B cell (primary cell): ENCODE measurements around the gene CHCHD3. TPM values are rescaled to one million over a fixed set of nuclear protein-coding genes. Genes with fewer than 3 reads are reported as not detected.

Experiments used
- ATAC-seq: fragments of 200-7000 bp; cut with Tn5 transposase; one replicate; pipeline ENCODE4 v1.10.0; 2021; ENCODE audit warnings: low read depth, mild to moderate bottlenecking, moderate number of reproducible peaks, moderate library complexity
- CTCF ChIA-PET: fragments of 350-600 bp; sonication (Branson Sonifier 250); formaldehyde crosslinking; loops from one replicate; lab custom pipeline; 2021; ENCODE audit warnings: antibody characterized with exemption, inconsistent platforms; lab: Charles Lee
- POLR2A ChIA-PET: fragments of 350-600 bp; sonication (Branson Sonifier 250); formaldehyde crosslinking; loops from one replicate; lab custom pipeline; 2021; ENCODE audit warnings: antibody characterized with exemption; lab: Charles Lee
- DNase-seq: peaks from one replicate; pipeline ENCODE4 v3.0.0; 2013
- H2AFZ ChIP-seq: 2 replicates; pipeline ENCODE4 v1.6.1; 2012; ENCODE audit warnings: mild to moderate bottlenecking, low read depth, low read length; ENCODE audit not compliant: insufficient read depth, poor library complexity, severe bottlenecking
- H3K27ac ChIP-seq, 2 donors: 1 replicate in 1 of 2; 2 replicates in 1 of 2; pipeline ENCODE4 v1.5.1; 2012 to 2013; ENCODE audit warnings: low read length in 2 of 2, mild to moderate bottlenecking in 2 of 2, moderate library complexity in 1 of 2
- H3K27me3 ChIP-seq, 4 experiments: fragments of 200-600 bp in 1 of 4; sonication (generic) in 1 of 4; replicated peaks in 1 of 4; 1 replicate in 2 of 4; 2 replicates in 2 of 4; pipeline versions ENCODE4 v1.6.1 to v1.7.0; 2013 to 2016; ENCODE audit warnings: low read length in 3 of 4, mild to moderate bottlenecking in 2 of 4, mixed read lengths in 1 of 4, moderate library complexity in 1 of 4; ENCODE audit not compliant: insufficient read depth in 4 of 4, control insufficient read depth in 3 of 4; ENCODE audit errors: control extremely low read depth in 1 of 4
- H3K36me3 ChIP-seq, 2 experiments: replicated peaks in 1 of 2; 1 replicate in 1 of 2; 2 replicates in 1 of 2; pipeline versions ENCODE4 v1.6.1 to v1.7.1; 2013; ENCODE audit warnings: low read length in 1 of 2; ENCODE audit not compliant: insufficient read depth in 2 of 2, control insufficient read depth in 1 of 2; ENCODE audit errors: control extremely low read depth in 1 of 2, extremely low read depth in 1 of 2
- H3K4me1 ChIP-seq, 2 donors: fragments of 200-600 bp in 1 of 2; sonication (generic) in 1 of 2; 1 replicate in 1 of 2; 2 replicates in 1 of 2; pipeline versions ENCODE4 v1.5.1 to v1.6.1; 2013 to 2017; ENCODE audit warnings: low read length in 2 of 2; ENCODE audit not compliant: control insufficient read depth in 2 of 2, insufficient read depth in 2 of 2
- H3K4me2 ChIP-seq: replicated peaks from 2 replicates; pipeline ENCODE3; 2012; ENCODE audit warnings: mild to moderate bottlenecking, low read depth, low read length; ENCODE audit not compliant: poor library complexity, severe bottlenecking
- H3K4me3 ChIP-seq, 5 experiments: fragments of 200-600 bp in 1 of 5; sonication (generic) in 1 of 5; 1 replicate in 3 of 5; 2 replicates in 2 of 5; pipeline versions ENCODE4 v1.5.1 to v1.7.0; 2011 to 2016; ENCODE audit warnings: low read length in 4 of 5, mild to moderate bottlenecking in 4 of 5, low read depth in 2 of 5, control low read depth in 1 of 5, moderate library complexity in 1 of 5; ENCODE audit not compliant: insufficient read depth in 1 of 5; ENCODE audit errors: control extremely low read depth in 1 of 5, extremely low read depth in 1 of 5
- H3K79me2 ChIP-seq: fragments of 200-600 bp; sonication (generic); one replicate; pipeline ENCODE4 v1.6.0; 2016; ENCODE audit warnings: low read length; ENCODE audit not compliant: control insufficient read depth, insufficient read depth
- H3K9ac ChIP-seq: fragments of 200-600 bp; sonication (generic); 2 replicates; pipeline ENCODE4 v1.6.1; 2017; ENCODE audit warnings: mild to moderate bottlenecking, low read length, moderate library complexity
- H3K9me3 ChIP-seq, 3 donors: one replicate each; pipeline versions ENCODE4 v1.6.1 to v1.7.1; 2013; ENCODE audit warnings: low read length in 2 of 3; ENCODE audit not compliant: control insufficient read depth in 2 of 3, insufficient read depth in 1 of 3; ENCODE audit errors: control extremely low read depth in 1 of 3
- H4K20me1 ChIP-seq: 2 replicates; pipeline ENCODE4 v1.6.0; 2012; ENCODE audit warnings: mild to moderate bottlenecking, low read length; ENCODE audit not compliant: insufficient read depth, control insufficient read depth, poor library complexity, severe bottlenecking
- H3K27ac Mint-ChIP-seq: one replicate; pipeline ENCODE4 v1.8.0; 2021; ENCODE audit warnings: mixed read lengths
- H3K27me3 Mint-ChIP-seq: one replicate; pipeline ENCODE4 v1.8.0; 2021; ENCODE audit warnings: mixed read lengths
- H3K4me1 Mint-ChIP-seq: one replicate; pipeline ENCODE4 v1.8.0; 2021; ENCODE audit warnings: mixed read lengths
- H3K4me3 Mint-ChIP-seq: one replicate; pipeline ENCODE4 v1.8.0; 2021; ENCODE audit warnings: mixed read lengths
- H3K9me3 Mint-ChIP-seq: one replicate; pipeline ENCODE4 v1.8.0; 2022; ENCODE audit warnings: mixed read lengths; ENCODE audit not compliant: insufficient read depth
- EZH2 ChIP-seq: IDR thresholded peaks from 2 replicates; pipeline ENCODE4 v1.6.1; 2012; ENCODE audit warnings: borderline replicate concordance, low read depth, mild to moderate bottlenecking, moderate library complexity, low read length; ENCODE audit not compliant: insufficient read depth, poor library complexity, severe bottlenecking
- WGBS: methylation state at CpG from one replicate; pipeline ENCODE4 v1.1.5; 2013; ENCODE audit warnings: missing lambda C conversion rate; ENCODE audit not compliant: insufficient coverage; 5-methylcytosine and 5-hydroxymethylcytosine counted together
- intact Hi-C: fragments of 100-400 bp; cut with micrococcal nuclease; formaldehyde crosslinking; loops from one replicate; pipeline ENCODE4 v1.10.0; 2022
- polyA plus RNA-seq: library from polyadenylated mRNA; depleted of rRNA; stranded (reverse); fragments of >200 nt; gene quantifications from 2 replicates; pipeline ENCODE4 v1.2.3, GENCODE V29; 2012
- total RNA-seq, 2 donors: library from RNA; stranded (reverse); fragments of 120-200 nt in 1 of 2; gene quantifications; 1 replicate in 1 of 2; 2 replicates in 1 of 2; pipeline versions ENCODE4 v1.2.3 to v1.2.4, GENCODE V29; 2013 to 2022
- TF ChIP-seq, protein P1 (sequence below): fragments of 200-600 bp; IDR thresholded peaks from one replicate; pipeline ENCODE4 v1.8.0; 2022; ENCODE audit warnings: antibody characterized with exemption, mild to moderate bottlenecking

Gene CHCHD3
- total and polyA plus RNA-seq, 2 donors (not counting 1 experiment from before 2014, with no cell fraction given): 20.1 to 38.4 TPM

DNA sequence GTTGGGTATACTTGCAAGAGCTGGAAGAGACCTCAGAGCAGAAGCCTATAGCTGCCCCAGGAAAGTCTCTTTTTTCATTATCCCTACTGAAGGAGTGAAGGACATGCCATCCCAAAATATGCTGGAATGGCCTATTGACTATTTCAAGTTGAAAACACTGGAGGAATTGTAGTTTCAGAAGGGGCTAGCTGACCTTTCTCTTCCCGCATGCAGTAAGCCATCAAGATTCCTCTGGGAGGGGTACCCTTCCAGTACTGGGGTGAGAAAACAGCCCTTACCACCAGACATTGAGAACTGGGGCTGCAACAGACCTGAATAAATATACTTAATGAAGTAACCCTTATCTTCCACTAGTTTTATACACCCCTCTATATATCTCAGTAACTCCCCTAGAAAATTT is 41.7 kb downstream of the CHCHD3 start:
- H3K4me2 ChIP-seq: no peak overlapping the region
- CTCF ChIA-PET: no interaction called here
- intact Hi-C loops: no loop called here
- no peak for DNase-seq
- Mint-ChIP-seq H3K9me3 (no peaks in the 10 kb centered on the region), H3K4me3 (no peak overlapping the region), H3K27ac (no peak overlapping the region), H3K27me3 (no peaks in the 10 kb centered on the region), H3K4me1 (peaks cover 8% of the 10 kb centered on the region)
- H3K9ac ChIP-seq: no peak overlapping the region
- peaks cover 0 to 7% (median 0%) of the 10 kb centered on the region in 3 donors for H3K9me3 ChIP-seq
- peaks cover 6% of the 10 kb centered on the region for H4K20me1 ChIP-seq
- H3K27me3 ChIP-seq: no peaks in the 10 kb centered on the region
- no peak overlapping the region for H3K4me3 ChIP-seq
- no peak for ATAC-seq
- H3K27ac ChIP-seq: no peak overlapping the region
- TF ChIP-seq EZH2: no peak
- TF ChIP-seq, protein P1, sequence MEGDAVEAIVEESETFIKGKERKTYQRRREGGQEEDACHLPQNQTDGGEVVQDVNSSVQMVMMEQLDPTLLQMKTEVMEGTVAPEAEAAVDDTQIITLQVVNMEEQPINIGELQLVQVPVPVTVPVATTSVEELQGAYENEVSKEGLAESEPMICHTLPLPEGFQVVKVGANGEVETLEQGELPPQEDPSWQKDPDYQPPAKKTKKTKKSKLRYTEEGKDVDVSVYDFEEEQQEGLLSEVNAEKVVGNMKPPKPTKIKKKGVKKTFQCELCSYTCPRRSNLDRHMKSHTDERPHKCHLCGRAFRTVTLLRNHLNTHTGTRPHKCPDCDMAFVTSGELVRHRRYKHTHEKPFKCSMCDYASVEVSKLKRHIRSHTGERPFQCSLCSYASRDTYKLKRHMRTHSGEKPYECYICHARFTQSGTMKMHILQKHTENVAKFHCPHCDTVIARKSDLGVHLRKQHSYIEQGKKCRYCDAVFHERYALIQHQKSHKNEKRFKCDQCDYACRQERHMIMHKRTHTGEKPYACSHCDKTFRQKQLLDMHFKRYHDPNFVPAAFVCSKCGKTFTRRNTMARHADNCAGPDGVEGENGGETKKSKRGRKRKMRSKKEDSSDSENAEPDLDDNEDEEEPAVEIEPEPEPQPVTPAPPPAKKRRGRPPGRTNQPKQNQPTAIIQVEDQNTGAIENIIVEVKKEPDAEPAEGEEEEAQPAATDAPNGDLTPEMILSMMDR: no peak
- peaks cover 0 to 8% of the 10 kb centered on the region in 2 experiments for H3K36me3 ChIP-seq
- no CpG with 5 or more reads among the region's 1 CpG for WGBS
- H3K4me1 ChIP-seq: peaks cover 0 to 5% of the 10 kb centered on the region in 2 donors
- H2AFZ ChIP-seq: no peak overlapping the region
- peaks cover 5% of the 10 kb centered on the region for H3K79me2 ChIP-seq
- POLR2A ChIA-PET: no interaction called here

DNA sequence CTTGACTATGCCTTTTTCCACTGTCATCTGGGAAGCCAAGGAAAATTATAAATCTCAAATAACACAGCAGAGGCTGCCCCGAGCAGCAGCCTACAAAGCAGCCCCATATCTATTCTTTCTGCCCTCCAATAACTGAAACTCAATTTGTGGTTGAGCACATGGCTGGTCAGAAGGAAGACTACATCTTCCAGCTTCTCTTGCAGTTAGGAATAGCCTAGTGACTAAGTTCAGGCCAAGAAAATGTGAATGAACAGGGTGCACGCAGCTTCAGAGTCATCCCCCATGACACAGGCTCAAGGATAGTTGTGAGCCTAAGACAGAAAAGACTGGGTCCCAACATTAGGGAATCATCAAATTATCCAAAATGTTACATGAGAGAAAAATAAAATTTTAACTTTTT is 42.3 kb downstream of the CHCHD3 start:
- Histone ChIP-seq H4K20me1 (peaks cover 3% of the 10 kb centered on the region), H3K9me3 (peaks cover 0 to 10% (median 0%) of the 10 kb centered on the region in 3 donors), H2AFZ (no peak overlapping the region), H3K27ac (no peak overlapping the region), H3K4me3 (no peak overlapping the region), H3K4me1 (peaks cover 0 to 5% of the 10 kb centered on the region in 2 donors), H3K79me2 (peaks cover 1% of the 10 kb centered on the region), H3K36me3 (peaks cover 0 to 3% of the 10 kb centered on the region in 2 experiments), H3K9ac (no peak overlapping the region), H3K4me2 (no peak overlapping the region), H3K27me3 (no peaks in the 10 kb centered on the region)
- Mint-ChIP-seq H3K9me3 (no peaks in the 10 kb centered on the region), H3K4me1 (peaks cover 11% of the 10 kb centered on the region), H3K4me3 (no peak overlapping the region), H3K27me3 (no peaks in the 10 kb centered on the region), H3K27ac (no peak overlapping the region)
- ChIA-PET POLR2A (no interaction called here), CTCF (no interaction called here)
- DNase-seq (no peak), ATAC-seq (no peak)
- WGBS: no CpG with 5 or more reads among the region's 2 CpGs
- intact Hi-C loops: no loop called here
- TF ChIP-seq EZH2: no peak
- TF ChIP-seq, protein P1: no peak
